SK-N-MC (cell line): Measurements from ENCODE around the gene TCTA.

Experiments
- EZH2 ChIP-seq: fragments of 200-600 bp; sonication (generic); IDR thresholded peaks from one replicate; pipeline ENCODE4 v1.6.1; 2017; ENCODE audit warnings: antibody characterized with exemption
- FOXP2 ChIP-seq: optimal IDR thresholded peaks from 2 replicates; pipeline ENCODE3; 2011; ENCODE audit warnings: mild to moderate bottlenecking, moderate library complexity; ENCODE audit not compliant: insufficient read depth; ENCODE audit errors: extremely low read length, control extremely low read depth
- POLR2AphosphoS5 ChIP-seq: IDR thresholded peaks from 2 replicates; pipeline ENCODE4 v1.6.1; 2012; ENCODE audit warnings: mild to moderate bottlenecking, low read depth, low read length, borderline replicate concordance

- TF ChIP-seq POLR2AphosphoS5 (no peak), EZH2 (no peak), FOXP2 (no peak)
Measured at GRCh38 chr3:49434731-49435130, 22.5 kb downstream of the TCTA start.
